ENCODE data around the gene AIM2. TPM values are rescaled to one million over a fixed set of nuclear protein-coding genes. Genes with fewer than 3 reads are reported as not detected.

Gene AIM2
- total RNA-seq, 1 experiment from 2014 or later = 1.1 TPM

DNA sequence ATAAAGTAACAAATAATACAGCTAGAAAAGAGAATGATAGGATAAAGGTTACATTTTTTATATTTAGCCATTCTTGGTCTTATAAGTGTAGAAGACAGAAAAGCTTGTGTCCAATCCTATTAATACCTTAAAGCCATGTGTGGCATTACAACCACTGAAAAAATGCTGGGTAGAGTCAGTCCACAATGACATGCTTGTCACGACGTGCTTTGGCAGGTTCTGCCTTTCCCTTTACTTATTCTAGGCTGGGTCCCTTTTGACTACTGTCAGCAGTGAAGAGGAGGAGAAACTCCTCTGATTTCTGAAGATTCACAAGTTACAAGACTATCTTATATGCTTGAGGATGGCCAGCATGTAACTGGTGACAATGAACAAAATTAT is 14.6 kb upstream of the AIM2 start:
- no peak overlapping the region for H2BK20ac ChIP-seq (ENCODE audit: low read depth, low read length, poor library complexity, severe bottlenecking)
- no peak overlapping the region for H2AFZ ChIP-seq (ENCODE audit: low read length)
- H2BK12ac ChIP-seq (ENCODE audit: insufficient read length, low read depth, low read length) = no peak overlapping the region
- no peaks in the 10 kb centered on the region for H4K20me1 ChIP-seq (ENCODE audit: control insufficient read depth, insufficient read depth, insufficient read length)
- H4K8ac ChIP-seq (replicated peaks; ENCODE audit: insufficient read length, low read depth, low read length) = no peak overlapping the region
- no peak overlapping the region for H4K5ac ChIP-seq (ENCODE audit: insufficient read length, low read depth, low read length)
- no peaks in the 10 kb centered on the region for H3K27me3 ChIP-seq (ENCODE audit: insufficient read depth, low read length)
- H3K4me3 Mint-ChIP-seq = no peak overlapping the region
- no peak overlapping the region for H2AK5ac ChIP-seq (ENCODE audit: insufficient read length, low read length)
- no peaks in the 10 kb centered on the region for H3K23me2 ChIP-seq (ENCODE audit: insufficient read length, low read depth, low read length, poor library complexity, severe bottlenecking)
- no peak overlapping the region for H2BK15ac ChIP-seq (ENCODE audit: low read depth, low read length)
- no peak overlapping the region for H3K18ac ChIP-seq (ENCODE audit: insufficient read length, low read depth, low read length)
- no peak overlapping the region for H3K4ac ChIP-seq (ENCODE audit: low read depth, low read length)
- no peak overlapping the region for H3K4me2 ChIP-seq (ENCODE audit: insufficient read depth, insufficient read length, low read length)
- no peak overlapping the region for H3K23ac ChIP-seq (ENCODE audit: insufficient read length, low read depth, low read length)
- no peak for DNase-seq
- H3K4me1 Mint-ChIP-seq = no peaks in the 10 kb centered on the region
- H3K9me3 Mint-ChIP-seq = no peaks in the 10 kb centered on the region
- no peaks in the 10 kb centered on the region for H3K27me3 Mint-ChIP-seq (ENCODE audit: low read depth)
- no peak overlapping the region for H3K27ac Mint-ChIP-seq
- H3K14ac ChIP-seq (ENCODE audit: insufficient read depth, low read length) = no peak overlapping the region
- no CpG with 5 or more reads among the region's 2 CpGs for WGBS (ENCODE audit: extremely low coverage, insufficient read length, low lambda C conversion rate)
- no peak overlapping the region for H3T11ph ChIP-seq (ENCODE audit: low read length)
- TF ChIP-seq, protein P1, sequence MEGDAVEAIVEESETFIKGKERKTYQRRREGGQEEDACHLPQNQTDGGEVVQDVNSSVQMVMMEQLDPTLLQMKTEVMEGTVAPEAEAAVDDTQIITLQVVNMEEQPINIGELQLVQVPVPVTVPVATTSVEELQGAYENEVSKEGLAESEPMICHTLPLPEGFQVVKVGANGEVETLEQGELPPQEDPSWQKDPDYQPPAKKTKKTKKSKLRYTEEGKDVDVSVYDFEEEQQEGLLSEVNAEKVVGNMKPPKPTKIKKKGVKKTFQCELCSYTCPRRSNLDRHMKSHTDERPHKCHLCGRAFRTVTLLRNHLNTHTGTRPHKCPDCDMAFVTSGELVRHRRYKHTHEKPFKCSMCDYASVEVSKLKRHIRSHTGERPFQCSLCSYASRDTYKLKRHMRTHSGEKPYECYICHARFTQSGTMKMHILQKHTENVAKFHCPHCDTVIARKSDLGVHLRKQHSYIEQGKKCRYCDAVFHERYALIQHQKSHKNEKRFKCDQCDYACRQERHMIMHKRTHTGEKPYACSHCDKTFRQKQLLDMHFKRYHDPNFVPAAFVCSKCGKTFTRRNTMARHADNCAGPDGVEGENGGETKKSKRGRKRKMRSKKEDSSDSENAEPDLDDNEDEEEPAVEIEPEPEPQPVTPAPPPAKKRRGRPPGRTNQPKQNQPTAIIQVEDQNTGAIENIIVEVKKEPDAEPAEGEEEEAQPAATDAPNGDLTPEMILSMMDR (conservative IDR thresholded peaks at IDR 0.05) = no peak
- no peak overlapping the region for H3K9ac ChIP-seq (ENCODE audit: extremely low read depth, insufficient read length, low read length)
- H3K4me1 ChIP-seq (ENCODE audit: insufficient read depth, low read length) = no peaks in the 10 kb centered on the region
- H4K91ac ChIP-seq (ENCODE audit: insufficient read length, low read depth, low read length) = no peak overlapping the region
- H2BK5ac ChIP-seq (ENCODE audit: insufficient read length, low read length) = no peak overlapping the region
- H2BK120ac ChIP-seq (ENCODE audit: low read depth, low read length, poor library complexity, severe bottlenecking) = no peak overlapping the region
- H3K27ac ChIP-seq (ENCODE audit: insufficient read length, low read depth, low read length) = no peak overlapping the region
- no peaks in the 10 kb centered on the region for H3K9me3 ChIP-seq (ENCODE audit: control insufficient read depth, low read depth, low read length)
- no peak overlapping the region for H3K56ac ChIP-seq (ENCODE audit: insufficient read length, low read depth, low read length)
- H3K36me3 Mint-ChIP-seq (ENCODE audit: insufficient read depth in 1 of 3, low read depth in 3 of 3) = no peaks in the 10 kb centered on the region
- H3K79me2 ChIP-seq (ENCODE audit: insufficient read depth, low read length) = no peaks in the 10 kb centered on the region
- no peaks in the 10 kb centered on the region for H3K79me1 ChIP-seq (ENCODE audit: insufficient read depth, low read depth, low read length, poor library complexity, severe bottlenecking)

All from H9 (cell line).